Transverse colon (tissue), 4 donors: ENCODE results near the gene PTPRB. TPM values are rescaled to one million over a fixed set of nuclear protein-coding genes. Genes with fewer than 3 reads are reported as not detected.

Experiments
- DNase-seq: peaks from one replicate; pipeline ENCODE4 v3.0.0-alpha.2; 2019
- H3K27ac ChIP-seq, 4 donors: fragments of 200-600 bp; sonication (generic); 2 replicates each; pipeline ENCODE4 v1.5.1; 2016 to 2018; ENCODE audit warnings: inconsistent platforms in 4 of 4
- H3K27me3 ChIP-seq: fragments of 200-600 bp; sonication (generic); 2 replicates; pipeline ENCODE4 v1.5.1; 2017; ENCODE audit warnings: inconsistent platforms
- H3K36me3 ChIP-seq, 4 donors: fragments of 200-600 bp; sonication (generic); 2 replicates each; pipeline ENCODE4 v1.5.1; 2017 to 2019; ENCODE audit warnings: inconsistent platforms in 4 of 4
- H3K4me1 ChIP-seq, 4 donors: fragments of 200-600 bp; sonication (generic); 2 replicates each; pipeline ENCODE4 v1.5.1; 2017 to 2020; ENCODE audit warnings: inconsistent platforms in 4 of 4
- H3K4me3 ChIP-seq, 4 donors: fragments of 200-600 bp; sonication (generic); 1 replicate in 1 of 4; 2 replicates in 3 of 4; pipeline versions ENCODE4 v1.5.1 to v1.6.1; 2017 to 2019; ENCODE audit warnings: inconsistent platforms in 4 of 4
- H3K9me3 ChIP-seq, 2 donors: fragments of 200-600 bp; sonication (generic); 2 replicates each; pipeline ENCODE4 v1.5.1; 2017 to 2019; ENCODE audit warnings: inconsistent platforms in 2 of 2
- EP300 ChIP-seq: sonication (generic); formaldehyde crosslinking; IDR thresholded peaks from one replicate; pipeline ENCODE4 v1.6.1; 2017; ENCODE audit warnings: antibody characterized with exemption, low read depth
- POLR2A ChIP-seq: fragments of 450-650 bp; IDR thresholded peaks from one replicate; pipeline ENCODE4 v1.6.1; 2016; ENCODE audit warnings: antibody characterized with exemption, mild to moderate bottlenecking, moderate library complexity
- POLR2AphosphoS5 ChIP-seq, 3 donors: sonication (generic); formaldehyde crosslinking; IDR thresholded peaks; one replicate each; pipeline ENCODE4 v1.6.1; 2016; ENCODE audit warnings: antibody characterized with exemption in 3 of 3
- WGBS, 2 donors: methylation state at CpG; one replicate each; pipeline ENCODE4 v1.1.5; 2018; ENCODE audit warnings: low coverage in 1 of 2; 5-methylcytosine and 5-hydroxymethylcytosine counted together
- in situ Hi-C, 4 donors: fragments of 200-750 bp; cut with MboI; loops; one replicate each; pipeline versions ENCODE4 v1.15.0 to v1.15.1; 2017; ENCODE audit warnings: low sequenced_read_pairs in 3 of 4, low pct_ligation_motif_present in 1 of 4, low pct_unique_long_range_greater_than_20kb in 1 of 4
- intact Hi-C: fragments of 100-400 bp; cut with DNase I; formaldehyde crosslinking; loops from one replicate; pipeline ENCODE4 v1.15.1; 2023; ENCODE audit warnings: low total_unique reads
- total RNA-seq, 4 donors: library from RNA; depleted of rRNA; stranded (reverse); fragments of >200 nt; gene quantifications; one replicate each; pipeline ENCODE4 v1.1.0, GENCODE V29; 2016
- TF ChIP-seq, protein P1 (sequence below), 5 experiments: fragments of 200-600 bp in 3 of 5; fragments of 450-650 bp in 2 of 5; sonication (generic) in 3 of 5; IDR thresholded peaks; 1 replicate in 2 of 5; 2 replicates in 3 of 5; pipeline ENCODE4 v1.5.1; 2016 to 2017; ENCODE audit warnings: antibody characterized with exemption in 5 of 5, inconsistent platforms in 3 of 5, mild to moderate bottlenecking in 2 of 5, moderate library complexity in 1 of 5

The PTPRB gene
- total RNA-seq, 4 donors from 2014 or later, result 17.2 to 29.7 (median 26.2) TPM

DNA sequence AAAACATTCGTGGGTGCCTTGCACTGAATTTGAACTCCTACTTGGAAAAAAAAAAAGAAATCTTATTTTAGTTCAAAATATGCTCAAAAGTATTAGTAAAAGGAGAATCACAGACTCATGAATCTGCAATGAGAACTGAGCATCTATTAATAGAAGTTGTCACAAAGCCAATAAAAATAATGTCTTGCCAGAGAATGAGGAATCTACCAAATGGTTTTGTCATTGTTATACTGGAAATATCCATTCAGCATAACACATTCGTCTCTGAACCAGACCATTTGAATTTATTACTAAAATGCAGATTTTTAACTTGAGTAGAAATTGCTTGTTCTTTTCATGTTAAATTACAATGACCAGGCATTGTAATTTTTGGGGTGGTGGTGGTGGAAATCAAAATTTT is 11.6 kb upstream of the PTPRB start:
- Histone ChIP-seq H3K9me3 (no peaks in the 10 kb centered on the region), H3K4me3 (no peak overlapping the region), H3K27me3 (no peaks in the 10 kb centered on the region), H3K4me1 (peaks cover 0 to 11% (median 8%) of the 10 kb centered on the region in 4 donors), H3K27ac (no peak overlapping the region), H3K36me3 (no peaks in the 10 kb centered on the region)
- in situ Hi-C loops (no loop called here), intact Hi-C loops (no loop called here)
- no peak for TF ChIP-seq POLR2AphosphoS5 (IDR thresholded peaks at IDR 0.05)
- no peak for TF ChIP-seq EP300
- no peak for TF ChIP-seq POLR2A
- WGBS, 2 donors, result 37 to 73% methylated on average over 2 of the region's 2 CpGs
- no peak for DNase-seq

DNA sequence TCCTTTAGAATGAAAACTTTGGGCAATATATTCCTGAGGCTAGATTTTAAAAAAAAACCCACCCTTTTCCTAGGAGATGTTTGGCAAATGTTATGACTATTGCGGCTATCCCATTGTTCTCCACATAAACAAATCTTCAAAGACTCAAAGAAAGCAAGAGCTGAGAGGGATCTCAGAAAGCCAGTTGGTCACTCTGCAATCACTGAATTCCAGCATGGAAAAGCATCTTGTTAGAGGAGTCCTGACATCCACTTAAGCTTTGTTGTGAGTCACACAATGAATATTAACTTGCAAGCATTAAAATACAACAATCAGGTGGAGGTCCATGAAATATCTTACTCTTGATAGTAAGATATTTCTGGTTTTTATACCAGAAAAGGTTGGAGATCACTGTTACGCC is 11.0 kb upstream of the PTPRB start:
- no peak for DNase-seq
- intact Hi-C loops (no loop called here), in situ Hi-C loops (no loop called here)
- peaks cover 0 to 11% (median 8%) of the 10 kb centered on the region in 4 donors for H3K4me1 ChIP-seq
- H3K27ac ChIP-seq, result no peak overlapping the region
- H3K4me3 ChIP-seq, result no peak overlapping the region
- no peaks in the 10 kb centered on the region for H3K36me3 ChIP-seq
- 86 to 89% methylated on average over 2 of the region's 2 CpGs for WGBS, 2 donors
- no peaks in the 10 kb centered on the region for H3K27me3 ChIP-seq
- no peak for TF ChIP-seq POLR2A
- TF ChIP-seq EP300, result no peak
- TF ChIP-seq, protein P1, sequence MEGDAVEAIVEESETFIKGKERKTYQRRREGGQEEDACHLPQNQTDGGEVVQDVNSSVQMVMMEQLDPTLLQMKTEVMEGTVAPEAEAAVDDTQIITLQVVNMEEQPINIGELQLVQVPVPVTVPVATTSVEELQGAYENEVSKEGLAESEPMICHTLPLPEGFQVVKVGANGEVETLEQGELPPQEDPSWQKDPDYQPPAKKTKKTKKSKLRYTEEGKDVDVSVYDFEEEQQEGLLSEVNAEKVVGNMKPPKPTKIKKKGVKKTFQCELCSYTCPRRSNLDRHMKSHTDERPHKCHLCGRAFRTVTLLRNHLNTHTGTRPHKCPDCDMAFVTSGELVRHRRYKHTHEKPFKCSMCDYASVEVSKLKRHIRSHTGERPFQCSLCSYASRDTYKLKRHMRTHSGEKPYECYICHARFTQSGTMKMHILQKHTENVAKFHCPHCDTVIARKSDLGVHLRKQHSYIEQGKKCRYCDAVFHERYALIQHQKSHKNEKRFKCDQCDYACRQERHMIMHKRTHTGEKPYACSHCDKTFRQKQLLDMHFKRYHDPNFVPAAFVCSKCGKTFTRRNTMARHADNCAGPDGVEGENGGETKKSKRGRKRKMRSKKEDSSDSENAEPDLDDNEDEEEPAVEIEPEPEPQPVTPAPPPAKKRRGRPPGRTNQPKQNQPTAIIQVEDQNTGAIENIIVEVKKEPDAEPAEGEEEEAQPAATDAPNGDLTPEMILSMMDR (IDR thresholded peaks at IDR 0.05), result no peak
- TF ChIP-seq POLR2AphosphoS5 (IDR thresholded peaks at IDR 0.05), result no peak
- no peaks in the 10 kb centered on the region for H3K9me3 ChIP-seq

DNA sequence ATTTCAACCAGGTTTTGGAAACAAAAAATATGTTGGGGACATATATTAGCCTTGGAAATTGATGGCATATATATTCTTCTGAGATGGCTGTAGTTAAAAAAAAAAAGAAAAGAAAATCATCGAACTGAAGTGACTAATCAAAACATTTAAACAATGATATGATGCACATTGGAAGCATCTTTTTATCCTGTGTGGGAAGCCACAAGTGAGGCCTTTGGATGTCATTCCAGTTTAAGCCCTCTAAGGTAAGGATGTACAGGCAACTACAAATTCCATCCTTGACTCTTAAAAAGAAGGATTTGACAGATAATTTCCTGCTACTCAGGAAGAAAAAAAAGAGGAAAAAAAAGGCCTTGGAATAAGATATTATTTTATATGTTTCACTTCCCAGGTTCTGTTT is 9.6 kb upstream of the PTPRB start:
- WGBS, 2 donors, result 50 to 73% methylated on average over 1 of the region's 1 CpG
- Histone ChIP-seq H3K4me3 (no peak overlapping the region), H3K9me3 (no peaks in the 10 kb centered on the region), H3K36me3 (no peaks in the 10 kb centered on the region), H3K4me1 (peaks cover 0 to 11% (median 8%) of the 10 kb centered on the region in 4 donors), H3K27ac (no peak overlapping the region), H3K27me3 (no peaks in the 10 kb centered on the region)
- intact Hi-C loops, result no loop called here
- DNase-seq, result no peak
- TF ChIP-seq EP300, result no peak
- no peak for TF ChIP-seq POLR2A
- TF ChIP-seq, protein P1 (IDR thresholded peaks at IDR 0.05), result no peak
- TF ChIP-seq POLR2AphosphoS5 (IDR thresholded peaks at IDR 0.05), result no peak
- in situ Hi-C loops, result no loop called here

DNA sequence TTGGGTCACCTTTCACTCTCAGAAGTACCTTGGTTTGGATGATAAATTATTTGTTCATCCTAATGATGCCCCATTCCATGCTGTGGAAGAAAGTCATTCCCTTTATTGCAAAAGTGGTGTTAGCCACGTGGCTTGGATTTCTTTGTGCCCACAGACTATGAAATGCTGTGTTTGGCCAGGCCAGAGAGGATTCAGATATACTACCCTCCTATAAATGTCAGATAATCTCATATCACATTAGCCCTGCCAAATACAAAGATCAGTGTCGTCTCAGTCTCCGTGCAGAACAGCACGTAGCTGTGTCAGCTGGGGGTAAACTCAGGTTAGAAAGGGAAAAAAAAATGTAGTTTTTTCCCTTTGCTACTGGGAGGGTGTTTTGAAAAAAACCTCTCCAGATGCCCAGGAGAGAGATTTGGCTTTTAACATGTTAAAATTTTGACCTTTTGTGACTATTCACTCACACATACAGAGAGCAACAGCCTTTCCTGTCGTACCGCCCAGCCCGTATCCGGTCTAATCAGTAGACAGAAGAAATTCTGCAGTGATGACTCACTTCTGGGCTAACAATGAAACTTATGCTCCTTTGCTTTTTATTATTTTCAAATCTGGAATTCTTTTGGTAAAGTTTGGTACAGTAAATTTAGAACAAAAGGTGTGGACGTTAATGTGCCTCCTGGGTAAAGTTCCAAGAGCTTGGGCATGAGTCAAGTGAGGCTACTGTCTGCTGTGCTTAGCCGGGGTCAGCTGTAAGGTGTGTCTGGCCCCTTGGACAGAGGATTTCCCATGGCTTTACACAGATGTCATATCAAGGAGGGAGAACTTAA is 8.5 kb upstream of the PTPRB start:
- Histone ChIP-seq H3K36me3 (no peaks in the 10 kb centered on the region), H3K9me3 (no peaks in the 10 kb centered on the region), H3K4me1 (peaks cover 0 to 11% (median 8%) of the 10 kb centered on the region in 4 donors), H3K27ac (peak overlapping the region in 2 of 4 donors; percentile 32 to 40), H3K4me3 (peak overlapping the region in 1 of 4 donors; percentile 21), H3K27me3 (no peaks in the 10 kb centered on the region)
- DNase-seq, result peak; percentile 42
- in situ Hi-C loops (no loop called here), intact Hi-C loops (no loop called here)
- WGBS, 2 donors, result 20 to 33% methylated on average over 6 to 10 of the region's 10 CpGs
- no peak for TF ChIP-seq EP300
- no peak for TF ChIP-seq POLR2A
- peak in 2 of 3 donors; percentile 14 to 21 for TF ChIP-seq POLR2AphosphoS5 (IDR thresholded peaks at IDR 0.05)
- TF ChIP-seq, protein P1 (IDR thresholded peaks at IDR 0.05), result no peak
